ENCODE measurements around the gene CLPX. TPM values are rescaled to one million over a fixed set of nuclear protein-coding genes. Genes with fewer than 3 reads are reported as not detected.

The CLPX gene
- total RNA-seq, 6 experiments from 2014 or later, result 57.6 to 80.9 (median 72.8) TPM

DNA sequence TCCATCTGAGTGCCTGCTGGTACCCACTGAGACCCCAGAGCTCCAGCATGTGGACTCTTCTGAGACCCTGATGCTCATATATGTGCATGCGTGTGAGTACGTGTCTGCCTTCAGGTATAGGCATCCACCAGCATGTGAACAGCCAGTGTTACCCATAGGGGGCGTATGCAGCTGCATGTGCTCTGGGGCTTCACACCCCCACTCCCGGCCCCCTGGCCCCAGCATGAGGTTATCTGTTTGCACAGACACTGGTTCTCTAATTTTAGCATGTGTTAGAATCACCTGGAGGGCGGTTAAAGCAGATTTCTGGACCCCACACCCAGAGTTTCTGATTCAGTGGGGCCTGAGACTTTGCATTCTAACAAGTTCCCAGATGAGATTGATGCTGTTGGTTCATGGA lies 27.0 kb upstream of the CLPX start:
- ATAC-seq, result no peak
- DNase-seq, result no peak
- H3K27ac ChIP-seq, result no peak overlapping the region
- TF ChIP-seq POLR2A (IDR thresholded peaks at IDR 0.05), result no peak
- TF ChIP-seq, protein P1, sequence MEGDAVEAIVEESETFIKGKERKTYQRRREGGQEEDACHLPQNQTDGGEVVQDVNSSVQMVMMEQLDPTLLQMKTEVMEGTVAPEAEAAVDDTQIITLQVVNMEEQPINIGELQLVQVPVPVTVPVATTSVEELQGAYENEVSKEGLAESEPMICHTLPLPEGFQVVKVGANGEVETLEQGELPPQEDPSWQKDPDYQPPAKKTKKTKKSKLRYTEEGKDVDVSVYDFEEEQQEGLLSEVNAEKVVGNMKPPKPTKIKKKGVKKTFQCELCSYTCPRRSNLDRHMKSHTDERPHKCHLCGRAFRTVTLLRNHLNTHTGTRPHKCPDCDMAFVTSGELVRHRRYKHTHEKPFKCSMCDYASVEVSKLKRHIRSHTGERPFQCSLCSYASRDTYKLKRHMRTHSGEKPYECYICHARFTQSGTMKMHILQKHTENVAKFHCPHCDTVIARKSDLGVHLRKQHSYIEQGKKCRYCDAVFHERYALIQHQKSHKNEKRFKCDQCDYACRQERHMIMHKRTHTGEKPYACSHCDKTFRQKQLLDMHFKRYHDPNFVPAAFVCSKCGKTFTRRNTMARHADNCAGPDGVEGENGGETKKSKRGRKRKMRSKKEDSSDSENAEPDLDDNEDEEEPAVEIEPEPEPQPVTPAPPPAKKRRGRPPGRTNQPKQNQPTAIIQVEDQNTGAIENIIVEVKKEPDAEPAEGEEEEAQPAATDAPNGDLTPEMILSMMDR (IDR thresholded peaks at IDR 0.05), result peak in 1 of 4 donors; percentile 27
- no peaks in the 10 kb centered on the region for H3K27me3 ChIP-seq
- H3K4me1 ChIP-seq, result no peaks in the 10 kb centered on the region
- no peaks in the 10 kb centered on the region for H3K9me3 ChIP-seq
- intact Hi-C loops (cut with DNase I), result no loop called here
- no peak overlapping the region for H3K4me3 ChIP-seq
- no peaks in the 10 kb centered on the region for H3K36me3 ChIP-seq
- no CpG with 5 or more reads among the region's 5 CpGs for WGBS (ENCODE audit: insufficient coverage, low coverage, low lambda C conversion rate, missing lambda C conversion rate)

DNA sequence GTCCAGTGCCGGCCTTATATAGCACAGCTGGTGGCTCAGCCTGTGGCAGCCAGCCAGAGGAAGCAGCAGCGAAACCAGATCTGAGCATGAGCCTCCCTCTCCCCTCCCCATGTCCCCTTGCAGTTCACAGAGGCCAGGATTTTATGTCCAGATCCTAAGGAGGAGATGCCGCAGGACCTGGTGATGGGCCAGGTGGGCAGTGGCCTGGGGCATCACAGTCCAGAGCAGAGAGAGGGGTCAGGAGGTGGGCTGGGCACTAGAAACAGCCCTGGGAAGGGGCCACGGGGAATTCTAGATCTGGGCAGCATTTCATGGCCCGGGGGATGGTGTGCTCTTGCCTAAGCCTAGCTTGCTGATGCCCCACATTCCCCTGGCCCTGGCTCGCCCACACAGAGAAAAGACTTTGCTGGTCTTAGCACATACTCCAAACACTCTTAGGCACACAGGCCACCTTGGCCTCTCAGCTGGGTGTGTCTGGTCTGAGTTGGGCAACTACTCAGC lies 26.4 kb upstream of the CLPX start:
- Histone ChIP-seq H3K4me3 (no peak overlapping the region), H3K27ac (no peak overlapping the region), H3K36me3 (no peaks in the 10 kb centered on the region), H3K4me1 (no peaks in the 10 kb centered on the region), H3K9me3 (no peaks in the 10 kb centered on the region), H3K27me3 (no peaks in the 10 kb centered on the region)
- ATAC-seq (peak in 2 of 4 donors; percentile 20 to 22), DNase-seq (no peak)
- intact Hi-C loops (cut with DNase I), result no loop called here
- no CpG with 5 or more reads among the region's 6 CpGs for WGBS (ENCODE audit: insufficient coverage, low coverage, low lambda C conversion rate, missing lambda C conversion rate)
- TF ChIP-seq, protein P1 (IDR thresholded peaks at IDR 0.05), result no peak
- no peak for TF ChIP-seq POLR2A (IDR thresholded peaks at IDR 0.05)

- H3K4me1 ChIP-seq, result no peaks in the 10 kb centered on the region
- no peaks in the 10 kb centered on the region for H3K9me3 ChIP-seq
- intact Hi-C loops (cut with DNase I), result no loop called here
- no peak within 1 kb of the TSS for H3K4me3 ChIP-seq
- ATAC-seq (peak in 1 of 4 donors; percentile 11), DNase-seq (no peak)
- no peaks in the 10 kb centered on the region for H3K27me3 ChIP-seq
- no peaks in the 10 kb centered on the region for H3K36me3 ChIP-seq
- 83% methylated on average over 4 of the region's 8 CpGs for WGBS (ENCODE audit: insufficient coverage, low coverage, low lambda C conversion rate, missing lambda C conversion rate)
- no peak within 1 kb of the TSS for H3K27ac ChIP-seq
- TF ChIP-seq POLR2A (IDR thresholded peaks at IDR 0.05), result no peak
- TF ChIP-seq, protein P1 (IDR thresholded peaks at IDR 0.05), result no peak
Observed at GRCh38 chr15:65210770-65211481, 25.8 kb upstream of the CLPX start, which contains the start of gene CILP. TSS of gene CILP (minus strand) at chr15:65211473. CDS start at chr15:65209755, 1,718 bp downstream.

- no peaks in the 10 kb centered on the region for H3K36me3 ChIP-seq
- DNase-seq (no peak), ATAC-seq (peak in 2 of 4 donors; percentile 6 to 15)
- WGBS (ENCODE audit: insufficient coverage, low coverage, low lambda C conversion rate, missing lambda C conversion rate), result 83% methylated on average over 13 of the region's 17 CpGs
- no peak overlapping the region for H3K27ac ChIP-seq
- intact Hi-C loops (cut with DNase I), result loop anchor here in 1 of 2 donors (10.0 kb wide), 1 partner anchor 55 kb away; no protein-coding TSS in a partner anchor
- H3K4me3 ChIP-seq, result no peak overlapping the region
- TF ChIP-seq POLR2A (IDR thresholded peaks at IDR 0.05), result no peak
- TF ChIP-seq, protein P1 (IDR thresholded peaks at IDR 0.05), result no peak
- H3K9me3 ChIP-seq, result no peaks in the 10 kb centered on the region
- no peaks in the 10 kb centered on the region for H3K4me1 ChIP-seq
- no peaks in the 10 kb centered on the region for H3K27me3 ChIP-seq
Observed at GRCh38 chr15:65209701-65210643, 24.8 kb upstream of the CLPX start.

All from right lobe of liver (tissue), 6 donors.